ENCODE results near the gene PPP2R5D. TPM values are rescaled to one million over a fixed set of nuclear protein-coding genes. Genes with fewer than 3 reads are reported as not detected.
A peak's percentile ranks its signal among the peaks of the same experiment; 100 is the strongest.

The PPP2R5D gene
- total and polyA plus RNA-seq, 9 of the 15 experiments (the other 6 are each of a cell fraction or from before 2014, with no cell fraction given): 1.3 to 96.1 (median 38.4) TPM

DNA sequence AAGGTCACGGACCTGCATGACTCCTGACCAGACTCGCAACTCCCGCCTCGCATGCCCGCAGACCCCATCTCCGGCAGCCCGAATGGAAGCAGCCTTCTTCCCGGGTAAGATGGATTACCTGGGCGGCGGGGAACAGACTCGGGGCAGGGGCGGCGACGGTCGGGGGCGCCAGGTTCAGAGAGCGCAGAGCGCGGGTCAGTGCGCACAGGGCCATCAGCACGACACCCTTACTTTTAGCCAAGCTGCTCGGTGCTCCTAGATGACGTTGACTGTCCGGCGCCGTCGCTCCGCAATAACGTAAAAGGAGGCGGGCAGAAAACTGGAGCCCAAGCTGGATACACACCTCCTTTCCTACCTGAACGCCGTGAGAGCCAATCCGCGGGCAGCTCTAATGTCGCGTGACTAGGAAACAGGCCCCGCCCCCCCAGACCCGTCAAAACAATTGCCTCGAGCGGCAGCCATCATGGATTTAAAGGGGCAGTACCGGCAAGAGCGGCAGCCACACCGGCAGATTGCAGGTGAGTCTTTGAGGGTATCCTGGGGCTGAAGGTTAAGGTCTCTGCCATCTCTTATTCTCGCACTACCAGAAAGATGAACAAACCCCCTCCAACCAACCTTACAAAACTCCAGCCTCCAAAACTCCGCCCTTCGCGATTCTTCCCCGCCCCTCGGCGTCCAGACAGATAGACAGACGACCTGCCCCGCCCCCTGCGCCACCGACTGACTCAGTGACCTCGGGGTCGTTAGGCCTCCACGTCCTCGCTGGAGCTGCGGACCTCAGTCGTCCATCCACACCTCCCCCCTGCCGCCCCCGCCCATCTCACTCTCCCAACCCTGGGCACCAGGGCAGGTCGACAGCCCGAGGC lies 75.0 kb downstream of the PPP2R5D start, which contains the start of the genes KLC4 and MRPL2 (continued):
- no peak for TF ChIP-seq ESRRB (CRISPR knock-in tag; IDR thresholded peaks at IDR 0.05; ENCODE audit: borderline replicate concordance)
- TF ChIP-seq WHSC1 (IDR thresholded peaks at IDR 0.05; ENCODE audit: low read length): no peak
- TF ChIP-seq, protein P1, sequence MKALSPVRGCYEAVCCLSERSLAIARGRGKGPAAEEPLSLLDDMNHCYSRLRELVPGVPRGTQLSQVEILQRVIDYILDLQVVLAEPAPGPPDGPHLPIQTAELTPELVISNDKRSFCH (CRISPR knock-in tag; IDR thresholded peaks at IDR 0.05): no peak
- TF ChIP-seq, protein P1 (tag; IDR thresholded peaks at IDR 0.05): no peak
- no peak for TF ChIP-seq HSF4 (CRISPR knock-in tag; IDR thresholded peaks at IDR 0.05; ENCODE audit: borderline replicate concordance)
- TF ChIP-seq ARID2 (IDR thresholded peaks at IDR 0.05): no peak
- no peak for TF ChIP-seq ZNF232 (CRISPR knock-in tag; IDR thresholded peaks at IDR 0.05)
- no peak for TF ChIP-seq ZNF655 (CRISPR knock-in tag; IDR thresholded peaks at IDR 0.05)
- peak; percentile 60; the same call in 1 of the 2 replicates for TF ChIP-seq RB1 (IDR thresholded peaks at IDR 0.05; ENCODE audit: low read depth)
- TF ChIP-seq RFX1 (IDR thresholded peaks at IDR 0.05): no peak
- 0 out of 2 replicates have a peak, but pooled peaks have one; percentile 74 for TF ChIP-seq OTX1 (CRISPR knock-in tag; IDR thresholded peaks at IDR 0.05)
- TF ChIP-seq ZNF778 (CRISPR knock-in tag; IDR thresholded peaks at IDR 0.05): no peak
- TF ChIP-seq KDM5B (IDR thresholded peaks at IDR 0.05; ENCODE audit: insufficient replicate concordance, low read depth, low read length): peak; percentile 81
- no peak for TF ChIP-seq PTRF (tag; IDR thresholded peaks at IDR 0.05)
- TF ChIP-seq PBX2 (CRISPR knock-in tag; IDR thresholded peaks at IDR 0.05; ENCODE audit: low read depth): no peak
- peak; percentile 80 for TF ChIP-seq PBX2 (tag; conservative IDR thresholded peaks at IDR 0.05; ENCODE audit: low read depth)
- TF ChIP-seq SNIP1 (IDR thresholded peaks at IDR 0.05; ENCODE audit: low read depth): no peak
- peak; percentile 26 for TF ChIP-seq SP2 (IDR thresholded peaks at IDR 0.05; ENCODE audit: extremely low read depth, low read depth, low read length, poor library complexity, severe bottlenecking)
- TF ChIP-seq HOMEZ (CRISPR knock-in tag; IDR thresholded peaks at IDR 0.05): no peak
- peak; percentile 63; the same call in 1 of the 2 replicates for TF ChIP-seq DIDO1 (tag; IDR thresholded peaks at IDR 0.05; ENCODE audit: low read depth)
- TF ChIP-seq PHB (CRISPR knock-in tag; IDR thresholded peaks at IDR 0.05): no peak
- TF ChIP-seq ZNF431 (CRISPR knock-in tag; IDR thresholded peaks at IDR 0.05): no peak
- TF ChIP-seq ZSCAN32 (CRISPR knock-in tag; IDR thresholded peaks at IDR 0.05): no peak
- TF ChIP-seq XRCC4 (IDR thresholded peaks at IDR 0.05; ENCODE audit: extremely low read depth, insufficient read depth, insufficient read length): no peak

All from K562 (cell line).